Panc1 (cell line): Measurements from ENCODE around the gene MBOAT1.

Experiments
- POLR2AphosphoS5 ChIP-seq: IDR thresholded peaks from 2 replicates; pipeline ENCODE4 v1.6.1; 2012; ENCODE audit warnings: mild to moderate bottlenecking, low read depth, low read length, moderate library complexity
- SIN3A ChIP-seq: IDR thresholded peaks from 2 replicates; pipeline ENCODE4 v1.6.1; 2012; ENCODE audit warnings: low read depth, mild to moderate bottlenecking, low read length, moderate library complexity, borderline replicate concordance; ENCODE audit not compliant: insufficient read depth
- TF ChIP-seq, protein P1 (sequence below): fragments of 450-650 bp; IDR thresholded peaks from 2 replicates; pipeline ENCODE4 v1.5.1; 2017; ENCODE audit warnings: mild to moderate bottlenecking

DNA sequence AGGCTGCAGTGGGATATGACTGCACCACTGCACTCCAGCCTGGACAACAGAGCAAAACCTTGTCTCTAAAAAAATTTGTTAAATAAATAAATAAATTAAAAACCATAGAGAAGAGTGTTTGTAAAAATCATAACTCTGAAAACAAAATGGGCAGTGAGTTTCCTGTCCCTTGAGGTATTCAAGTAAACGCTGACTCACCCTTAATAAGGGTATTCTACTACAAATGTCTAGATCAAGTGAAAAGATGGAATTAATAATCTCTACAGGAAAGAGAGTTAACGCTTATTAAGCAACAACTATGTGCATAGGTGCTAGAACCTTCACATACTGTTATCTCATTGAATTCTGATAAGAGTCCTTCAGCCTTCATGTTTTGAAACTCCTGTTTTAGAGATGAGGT lies 19.9 kb upstream of the MBOAT1 start:
- TF ChIP-seq, protein P1, sequence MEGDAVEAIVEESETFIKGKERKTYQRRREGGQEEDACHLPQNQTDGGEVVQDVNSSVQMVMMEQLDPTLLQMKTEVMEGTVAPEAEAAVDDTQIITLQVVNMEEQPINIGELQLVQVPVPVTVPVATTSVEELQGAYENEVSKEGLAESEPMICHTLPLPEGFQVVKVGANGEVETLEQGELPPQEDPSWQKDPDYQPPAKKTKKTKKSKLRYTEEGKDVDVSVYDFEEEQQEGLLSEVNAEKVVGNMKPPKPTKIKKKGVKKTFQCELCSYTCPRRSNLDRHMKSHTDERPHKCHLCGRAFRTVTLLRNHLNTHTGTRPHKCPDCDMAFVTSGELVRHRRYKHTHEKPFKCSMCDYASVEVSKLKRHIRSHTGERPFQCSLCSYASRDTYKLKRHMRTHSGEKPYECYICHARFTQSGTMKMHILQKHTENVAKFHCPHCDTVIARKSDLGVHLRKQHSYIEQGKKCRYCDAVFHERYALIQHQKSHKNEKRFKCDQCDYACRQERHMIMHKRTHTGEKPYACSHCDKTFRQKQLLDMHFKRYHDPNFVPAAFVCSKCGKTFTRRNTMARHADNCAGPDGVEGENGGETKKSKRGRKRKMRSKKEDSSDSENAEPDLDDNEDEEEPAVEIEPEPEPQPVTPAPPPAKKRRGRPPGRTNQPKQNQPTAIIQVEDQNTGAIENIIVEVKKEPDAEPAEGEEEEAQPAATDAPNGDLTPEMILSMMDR: no peak
- no peak for TF ChIP-seq POLR2AphosphoS5
- TF ChIP-seq SIN3A: no peak
